SK-N-SH (cell line): Measurements from ENCODE around the gene ITPA.

Experiments
- EP300 ChIP-seq, 2 experiments: IDR thresholded peaks; 2 replicates each; pipeline versions ENCODE4 v1.4.0 to v1.6.1; 2012; ENCODE audit warnings: borderline replicate concordance in 1 of 2, low read depth in 1 of 2, low read length in 1 of 2
- EZH2phosphoT487 ChIP-seq: fragments of 200-600 bp; sonication (generic); IDR thresholded peaks from 2 replicates; pipeline ENCODE4 v1.6.1; 2017; ENCODE audit warnings: low read depth, mixed run types, mild to moderate bottlenecking, antibody characterized with exemption, moderate library complexity, borderline replicate concordance
- FOXJ3 ChIP-seq: sonication (generic); formaldehyde crosslinking; IDR thresholded peaks from 2 replicates; pipeline ENCODE4 v1.5.1; 2020; ENCODE audit warnings: mild to moderate bottlenecking, missing genetic modification reagents
- JUND ChIP-seq: IDR thresholded peaks from 2 replicates; pipeline ENCODE4 v1.4.0; 2012
- NFIC ChIP-seq: IDR thresholded peaks from 2 replicates; pipeline ENCODE4 v1.4.0; 2012; ENCODE audit warnings: borderline replicate concordance
- RCOR1 ChIP-seq: fragments of 150-350 bp; IDR thresholded peaks from 2 replicates; pipeline ENCODE4 v1.6.1; 2017; ENCODE audit warnings: antibody characterized with exemption, low read length
- RXRA ChIP-seq: IDR thresholded peaks from 2 replicates; pipeline ENCODE4 v1.4.0; 2012; ENCODE audit warnings: low read depth, mild to moderate bottlenecking, borderline replicate concordance
- SMC3 ChIP-seq: IDR thresholded peaks from 2 replicates; pipeline ENCODE4 v1.6.1; 2012; ENCODE audit warnings: low read depth, low read length, improper control_type of control experiment
- TAF1 ChIP-seq: IDR thresholded peaks from 2 replicates; pipeline ENCODE4 v1.6.1; 2012; ENCODE audit warnings: low read depth, mild to moderate bottlenecking, low read length, moderate library complexity, borderline replicate concordance
- TEAD4 ChIP-seq: IDR thresholded peaks from 2 replicates; pipeline ENCODE4 v1.4.0; 2012; ENCODE audit warnings: mild to moderate bottlenecking, borderline replicate concordance; ENCODE audit not compliant: insufficient read depth
- YY1 ChIP-seq: IDR thresholded peaks from 2 replicates; pipeline ENCODE4 v1.4.0; 2012; ENCODE audit warnings: low read depth, mild to moderate bottlenecking
- TF ChIP-seq, protein P1 (sequence below): fragments of 200-600 bp; sonication (generic); IDR thresholded peaks from 2 replicates; pipeline ENCODE4 v1.6.1; 2017; ENCODE audit warnings: antibody characterized with exemption, mild to moderate bottlenecking, moderate library complexity
- TF ChIP-seq, protein P2 (sequence below): fragments of 150-350 bp; IDR thresholded peaks from 2 replicates; pipeline ENCODE4 v1.6.1; 2017; ENCODE audit warnings: antibody characterized with exemption, low read length, low read depth, borderline replicate concordance
- TF ChIP-seq, protein P3 (sequence below): IDR thresholded peaks from 2 replicates; pipeline ENCODE4 v1.4.0; 2012; ENCODE audit warnings: low read depth, borderline replicate concordance

DNA sequence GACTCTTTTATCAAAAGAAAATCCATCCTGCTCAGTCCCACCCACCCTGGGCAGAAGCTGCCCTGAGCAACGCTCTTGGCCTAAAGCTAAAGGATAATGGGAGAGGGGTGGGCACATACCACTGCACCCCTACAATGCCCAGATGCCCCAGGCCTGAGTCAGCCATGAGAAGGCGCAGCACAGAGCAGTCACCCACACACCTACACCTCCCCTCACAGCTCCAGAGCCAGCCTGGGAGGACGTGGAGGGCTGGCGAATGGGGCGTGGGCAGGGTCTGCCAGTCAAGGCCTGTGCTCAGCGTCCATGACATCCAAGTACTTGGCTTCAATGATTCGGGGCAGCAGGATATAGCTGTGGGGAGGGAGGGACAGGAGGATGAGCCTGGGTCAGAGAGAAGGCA lies 18.2 kb downstream of the ITPA start:
- TF ChIP-seq RCOR1 (no peak), SMC3 (no peak), NFIC (no peak), TEAD4 (no peak), EZH2phosphoT487 (no peak), EP300 (IDR thresholded peaks at IDR 0.05; ENCODE audit: borderline replicate concordance in 1 of 2, low read depth in 1 of 2, low read length in 1 of 2) (no peak), YY1 (no peak), FOXJ3 (CRISPR knock-in tag) (no peak), RXRA (no peak), JUND (no peak), TAF1 (no peak)
- TF ChIP-seq, protein P1, sequence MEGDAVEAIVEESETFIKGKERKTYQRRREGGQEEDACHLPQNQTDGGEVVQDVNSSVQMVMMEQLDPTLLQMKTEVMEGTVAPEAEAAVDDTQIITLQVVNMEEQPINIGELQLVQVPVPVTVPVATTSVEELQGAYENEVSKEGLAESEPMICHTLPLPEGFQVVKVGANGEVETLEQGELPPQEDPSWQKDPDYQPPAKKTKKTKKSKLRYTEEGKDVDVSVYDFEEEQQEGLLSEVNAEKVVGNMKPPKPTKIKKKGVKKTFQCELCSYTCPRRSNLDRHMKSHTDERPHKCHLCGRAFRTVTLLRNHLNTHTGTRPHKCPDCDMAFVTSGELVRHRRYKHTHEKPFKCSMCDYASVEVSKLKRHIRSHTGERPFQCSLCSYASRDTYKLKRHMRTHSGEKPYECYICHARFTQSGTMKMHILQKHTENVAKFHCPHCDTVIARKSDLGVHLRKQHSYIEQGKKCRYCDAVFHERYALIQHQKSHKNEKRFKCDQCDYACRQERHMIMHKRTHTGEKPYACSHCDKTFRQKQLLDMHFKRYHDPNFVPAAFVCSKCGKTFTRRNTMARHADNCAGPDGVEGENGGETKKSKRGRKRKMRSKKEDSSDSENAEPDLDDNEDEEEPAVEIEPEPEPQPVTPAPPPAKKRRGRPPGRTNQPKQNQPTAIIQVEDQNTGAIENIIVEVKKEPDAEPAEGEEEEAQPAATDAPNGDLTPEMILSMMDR, result no peak
- TF ChIP-seq, protein P2, sequence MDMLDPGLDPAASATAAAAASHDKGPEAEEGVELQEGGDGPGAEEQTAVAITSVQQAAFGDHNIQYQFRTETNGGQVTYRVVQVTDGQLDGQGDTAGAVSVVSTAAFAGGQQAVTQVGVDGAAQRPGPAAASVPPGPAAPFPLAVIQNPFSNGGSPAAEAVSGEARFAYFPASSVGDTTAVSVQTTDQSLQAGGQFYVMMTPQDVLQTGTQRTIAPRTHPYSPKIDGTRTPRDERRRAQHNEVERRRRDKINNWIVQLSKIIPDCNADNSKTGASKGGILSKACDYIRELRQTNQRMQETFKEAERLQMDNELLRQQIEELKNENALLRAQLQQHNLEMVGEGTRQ, result no peak
- TF ChIP-seq, protein P3, sequence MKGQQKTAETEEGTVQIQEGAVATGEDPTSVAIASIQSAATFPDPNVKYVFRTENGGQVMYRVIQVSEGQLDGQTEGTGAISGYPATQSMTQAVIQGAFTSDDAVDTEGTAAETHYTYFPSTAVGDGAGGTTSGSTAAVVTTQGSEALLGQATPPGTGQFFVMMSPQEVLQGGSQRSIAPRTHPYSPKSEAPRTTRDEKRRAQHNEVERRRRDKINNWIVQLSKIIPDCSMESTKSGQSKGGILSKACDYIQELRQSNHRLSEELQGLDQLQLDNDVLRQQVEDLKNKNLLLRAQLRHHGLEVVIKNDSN, result no peak
